Right ventricle myocardium inferior (tissue), 1 donor: ENCODE data around the gene ALX4. TPM values are rescaled to one million over a fixed set of nuclear protein-coding genes. Genes with fewer than 3 reads are reported as not detected.

ENCODE experiments used
- ATAC-seq: fragments of 200-7000 bp; cut with Tn5 transposase; one replicate; pipeline ENCODE4 v1.9.1; 2020; ENCODE audit warnings: mild to moderate bottlenecking, moderate library complexity
- DNase-seq: peaks from one replicate; pipeline ENCODE4 v3.0.0; 2021; ENCODE audit errors: missing footprints
- intact Hi-C: fragments of 100-400 bp; cut with DNase I; formaldehyde crosslinking; loops from one replicate; pipeline ENCODE4 v1.11.0; 2022
- total RNA-seq: library from RNA; stranded (reverse); fragmentation: NEBNext Ultra II Directional; extraction: Animal tissue kit (Norgen Biotek cat#: 25700); gene quantifications from one replicate; pipeline ENCODE4 v1.2.1, GENCODE V29; 2021
- donor health status: DM: no; HTN: yes; CAD: no; lungs with severe emphysema.

The ALX4 gene
- total RNA-seq, 1 donor from 2014 or later = 0.05 TPM

DNA sequence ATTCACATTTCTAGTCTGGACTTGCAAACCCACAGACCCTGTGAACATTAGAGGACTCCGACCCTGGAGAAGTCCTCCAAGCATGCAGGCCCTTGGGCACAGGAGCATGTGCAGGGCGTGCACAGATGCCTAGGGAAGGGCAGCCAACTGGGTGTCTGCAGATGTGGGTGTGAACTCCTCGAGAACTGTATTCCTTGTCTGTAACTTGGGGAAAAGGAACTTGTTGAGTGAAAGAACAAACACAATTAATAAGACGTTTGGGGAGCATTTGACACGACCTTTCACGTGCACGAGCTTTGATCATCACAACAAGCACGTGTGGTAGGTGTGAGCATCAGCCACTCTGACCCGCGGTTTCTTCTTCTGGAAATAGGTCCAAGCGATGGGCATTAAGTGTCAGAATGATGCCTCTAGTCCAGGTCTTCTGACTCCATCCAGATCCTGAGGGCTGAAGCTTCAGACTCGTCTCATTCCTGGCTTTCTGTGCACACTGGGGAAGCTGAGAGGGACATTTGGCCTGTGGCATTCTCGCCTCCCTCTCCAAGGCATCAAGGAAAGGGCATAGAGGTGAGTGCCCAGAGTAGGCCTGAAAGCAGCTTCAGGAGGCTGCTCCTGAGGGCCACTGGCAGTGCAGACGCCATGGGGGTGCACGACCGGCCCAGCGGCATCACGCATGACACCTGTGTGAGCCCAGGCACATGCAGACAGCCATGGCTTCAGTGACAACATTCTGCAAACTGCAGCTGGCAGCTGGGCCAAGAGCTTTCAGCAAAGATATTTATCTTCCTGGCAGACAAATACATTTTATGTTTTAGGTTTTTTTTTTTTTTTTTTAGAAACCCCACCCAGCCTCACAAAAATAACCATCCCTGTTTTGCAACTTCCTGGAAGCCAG is 32.5 kb downstream of the ALX4 start:
- DNase-seq (no peak), ATAC-seq (no peak)
- intact Hi-C loops = no loop called here

DNA sequence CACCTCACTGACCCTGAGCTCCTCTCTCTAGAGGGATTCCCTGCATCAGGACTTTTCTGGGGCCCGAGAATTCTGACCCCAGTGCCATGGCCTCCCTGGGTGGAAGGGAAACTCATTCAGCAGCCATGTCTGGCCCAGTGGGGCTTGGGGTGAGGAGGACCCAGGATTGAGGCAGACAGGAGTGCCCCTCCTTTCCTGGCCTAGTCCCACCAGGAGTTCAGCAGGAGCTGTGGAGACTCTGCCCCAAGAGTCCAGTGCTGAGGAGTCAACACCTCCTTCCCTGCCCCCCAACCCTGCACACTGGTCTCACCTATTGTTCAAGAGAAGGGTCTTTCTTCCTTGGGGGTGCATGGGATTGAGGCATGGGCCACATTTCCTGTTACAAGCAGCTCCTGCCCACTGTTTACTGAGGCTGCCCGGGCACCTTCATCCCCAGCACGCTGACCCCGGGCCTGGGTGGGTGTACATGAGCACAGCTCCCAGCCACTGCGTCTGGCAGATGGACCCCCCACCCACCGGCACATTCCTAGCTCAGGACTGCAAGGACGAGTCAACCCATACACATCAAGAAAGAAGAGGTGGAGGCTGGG is 33.9 kb downstream of the ALX4 start:
- no peak for DNase-seq
- intact Hi-C loops = no loop called here
- no peak for ATAC-seq

DNA sequence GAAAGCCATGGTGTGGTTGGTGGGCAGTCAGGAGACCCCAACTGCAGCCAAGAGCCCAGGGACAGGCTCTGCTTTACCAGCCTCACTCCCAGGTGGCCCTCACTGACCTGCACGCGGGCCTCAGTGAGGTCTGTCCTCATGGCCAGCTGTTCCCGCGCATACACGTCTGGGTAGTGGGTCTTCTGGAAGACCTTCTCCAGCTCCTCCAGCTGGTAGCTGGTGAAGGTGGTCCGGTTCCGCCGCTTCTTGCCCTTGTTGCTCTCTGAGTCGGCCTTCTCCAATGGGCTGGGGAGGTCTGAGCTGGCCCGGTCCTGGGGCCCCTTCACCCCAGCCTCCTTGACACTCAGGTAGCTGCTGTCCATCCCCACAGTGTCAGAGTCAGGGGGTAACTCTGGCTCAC is 34.7 kb downstream of the ALX4 start:
- intact Hi-C loops = no loop called here
- no peak for ATAC-seq
- DNase-seq = no peak

DNA sequence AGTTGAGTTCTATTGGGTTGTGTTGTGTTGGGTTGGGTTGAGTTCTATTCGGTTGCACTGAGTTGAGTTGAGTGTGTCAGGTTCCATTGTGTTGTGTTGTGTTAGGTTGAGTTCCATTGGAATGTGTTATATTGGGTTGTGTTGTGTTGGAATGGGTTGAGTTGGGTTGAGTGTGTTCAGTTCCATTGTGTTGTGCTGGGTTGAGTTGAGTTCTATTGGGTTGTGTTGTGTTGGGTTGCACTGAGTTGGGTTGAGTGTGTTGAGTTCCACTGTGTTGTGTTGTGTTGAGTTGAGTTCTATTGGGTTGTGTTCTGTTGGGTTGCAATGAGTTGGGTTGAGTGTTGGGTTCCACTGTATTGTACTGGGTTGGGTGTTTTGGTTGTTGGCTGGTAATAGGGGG is 35.5 kb downstream of the ALX4 start:
- ATAC-seq (no peak), DNase-seq (no peak)
- intact Hi-C loops = no loop called here

DNA sequence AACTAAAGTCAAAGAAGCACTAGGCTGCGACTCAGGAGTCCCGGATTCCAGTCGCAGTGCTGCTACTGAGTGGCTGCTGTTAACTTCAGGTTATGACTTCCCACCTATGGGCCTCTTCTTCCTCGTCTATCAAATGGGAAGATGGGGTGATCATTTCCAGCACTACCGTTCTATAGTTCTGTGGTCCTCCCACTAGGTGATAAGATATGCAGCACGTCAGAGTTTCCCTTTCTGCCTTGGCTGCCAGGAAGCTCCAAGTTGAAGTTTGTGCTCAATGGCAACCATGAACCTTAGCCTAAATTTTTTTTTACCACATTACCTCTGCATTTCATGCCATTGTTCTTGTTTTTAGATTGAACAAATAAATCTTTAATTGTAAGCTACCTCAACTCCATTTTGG is 38.7 kb downstream of the ALX4 start:
- no peak for ATAC-seq
- no peak for DNase-seq
- intact Hi-C loops = no loop called here

DNA sequence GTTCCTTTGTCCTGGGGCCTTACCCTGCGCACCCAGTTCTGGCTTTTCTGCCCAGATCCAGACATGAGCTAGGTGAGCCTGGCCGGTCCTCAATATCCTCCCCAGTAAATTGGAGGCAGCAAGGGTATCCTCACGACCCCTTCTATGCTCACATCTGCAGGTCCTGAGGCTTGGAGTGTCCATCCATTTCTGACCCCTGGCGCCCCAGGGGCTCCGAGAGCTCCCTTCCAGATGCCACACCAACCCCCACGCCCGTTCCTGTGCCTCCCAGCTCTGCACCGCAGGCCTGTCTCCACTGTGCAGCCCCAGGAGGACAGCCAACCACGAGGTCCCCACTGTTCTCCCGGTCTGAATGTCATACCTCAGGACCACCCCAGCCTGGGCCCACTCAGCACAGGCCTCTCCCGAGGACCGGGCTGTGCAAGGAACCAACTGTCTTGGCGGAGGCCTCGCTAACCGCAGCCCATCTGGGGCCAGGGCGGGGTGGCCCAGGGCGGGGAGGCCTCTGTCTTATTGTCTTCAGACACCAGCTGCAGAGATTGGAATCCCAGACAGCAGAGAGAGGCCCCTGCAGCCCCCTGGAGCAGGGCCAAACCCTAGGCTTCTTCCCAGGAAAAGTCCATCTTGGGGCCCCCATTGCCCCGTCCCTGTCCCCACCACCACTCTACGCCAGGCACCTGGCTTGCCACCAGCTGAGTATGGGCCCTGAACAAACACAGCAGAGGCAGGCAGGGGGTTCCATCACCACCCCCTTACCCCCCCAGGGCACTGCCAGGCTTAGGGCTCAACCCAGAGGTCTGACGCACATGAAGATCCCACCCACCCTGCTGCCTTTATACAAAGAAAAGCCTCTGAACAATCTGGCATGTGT is 39.3 kb downstream of the ALX4 start:
- DNase-seq = no peak
- no peak for ATAC-seq
- intact Hi-C loops = no loop called here

DNA sequence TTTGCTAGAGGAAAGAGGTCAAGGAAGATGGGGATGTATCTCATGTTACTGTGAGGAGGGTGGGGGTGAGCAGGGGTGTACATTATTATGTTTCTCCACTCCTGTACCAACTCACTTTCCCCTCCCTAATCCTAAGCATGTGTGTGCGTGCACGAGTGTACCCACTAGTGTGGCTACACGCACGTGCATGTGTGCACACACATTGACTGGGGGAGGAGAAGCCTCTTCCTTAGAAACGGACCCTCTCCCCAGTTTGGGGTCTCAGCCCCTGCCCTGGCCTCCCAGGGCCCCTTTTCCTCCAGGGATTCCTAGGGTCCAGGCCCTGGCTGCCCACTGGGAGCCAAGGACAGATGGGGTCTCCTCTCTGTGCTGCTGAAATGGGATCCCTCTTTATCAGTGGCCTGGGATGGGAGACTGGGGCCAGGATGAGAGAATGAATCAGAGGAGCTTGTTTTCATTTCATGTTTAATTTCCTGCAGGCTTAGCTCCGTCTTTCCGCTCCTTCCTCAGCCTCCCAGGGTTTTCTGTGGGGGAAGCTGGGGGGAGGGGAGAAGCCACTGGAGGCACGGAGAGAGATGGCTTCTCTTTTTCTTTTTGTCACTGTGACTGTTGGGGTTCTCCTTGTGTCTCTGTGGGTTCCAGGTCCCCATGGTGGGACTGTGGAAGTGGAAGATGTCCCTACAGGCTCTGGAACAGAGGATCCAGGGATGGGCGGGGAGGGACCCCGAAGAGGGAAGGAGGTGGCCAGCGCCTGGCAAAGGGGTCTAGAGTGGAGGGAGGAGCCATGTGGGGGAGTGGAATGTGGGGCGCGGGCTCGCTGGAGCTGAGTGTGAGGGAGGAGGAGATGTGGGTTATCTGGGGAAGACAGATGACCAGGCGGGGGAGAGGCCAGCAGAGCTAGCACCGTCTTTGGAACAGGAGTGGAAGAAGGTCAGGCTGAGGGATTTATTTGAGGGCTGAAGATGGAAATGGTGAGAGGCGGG is 40.3 kb downstream of the ALX4 start:
- no peak for ATAC-seq
- intact Hi-C loops = no loop called here
- no peak for DNase-seq

DNA sequence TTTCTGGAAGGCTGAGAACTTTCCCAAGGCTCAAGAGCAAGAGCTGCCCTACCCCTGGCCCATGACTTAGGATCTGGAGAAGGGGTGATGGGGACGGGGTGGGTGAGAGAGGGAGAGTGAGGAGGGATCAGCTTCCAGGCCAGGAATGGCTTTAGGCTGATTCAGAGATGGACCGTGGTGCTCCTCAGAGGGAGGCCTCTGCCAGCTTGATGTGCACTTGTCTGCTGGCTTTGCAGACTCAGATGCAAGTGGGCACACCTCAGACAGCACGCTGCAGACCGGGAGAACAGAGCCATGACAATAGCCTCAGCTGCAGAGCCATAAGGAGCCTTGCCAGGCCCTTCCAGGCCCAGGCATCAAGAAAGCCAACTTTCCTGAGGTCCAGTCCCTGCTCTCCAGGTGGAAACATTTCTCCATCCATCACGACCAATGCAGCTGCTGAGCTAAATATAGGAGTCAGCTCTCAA is 41.3 kb downstream of the ALX4 start:
- ATAC-seq = no peak
- intact Hi-C loops = no loop called here
- no peak for DNase-seq

DNA sequence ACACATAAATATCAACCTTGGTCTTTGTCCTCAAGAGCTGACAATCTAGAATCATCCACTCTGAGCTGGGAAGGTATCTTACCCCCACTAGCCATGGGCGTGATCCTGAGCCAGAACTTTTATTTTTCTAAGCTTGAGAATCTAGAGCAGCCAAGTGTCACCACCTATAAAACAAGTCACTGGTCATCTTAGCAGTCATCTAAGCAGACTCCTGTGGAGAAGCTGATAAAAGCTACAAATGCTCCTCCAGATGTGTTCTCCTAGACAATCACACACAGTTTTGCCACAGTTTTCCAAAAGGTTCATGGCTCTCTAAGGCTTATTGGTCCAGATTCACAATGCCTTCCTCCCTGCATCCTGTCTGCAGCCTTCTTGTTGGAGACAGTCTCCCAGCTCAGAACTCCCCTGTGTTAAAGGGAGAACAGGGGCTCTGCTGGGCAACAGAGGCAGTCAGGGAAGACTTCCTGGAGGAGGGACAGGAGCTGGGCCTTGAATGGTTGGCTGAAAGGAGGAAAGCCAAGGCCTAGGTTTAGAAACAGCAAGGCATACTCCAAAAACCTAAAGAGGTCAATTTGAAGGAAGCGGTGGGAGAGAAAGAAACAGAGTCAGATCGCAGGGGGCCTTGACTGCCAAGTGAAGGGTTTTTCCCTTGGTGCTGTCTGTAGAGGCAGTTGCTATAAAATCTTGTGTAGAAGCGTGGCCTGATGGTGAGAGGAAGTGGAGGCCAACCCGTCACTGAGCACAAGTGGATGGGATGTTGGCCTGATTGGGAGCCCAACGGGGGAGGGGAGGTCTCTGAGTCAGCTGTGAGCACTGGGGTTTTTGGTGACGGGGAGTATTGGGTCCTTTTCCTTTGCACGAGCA is 42.0 kb downstream of the ALX4 start:
- intact Hi-C loops = no loop called here
- DNase-seq = no peak
- ATAC-seq = no peak

DNA sequence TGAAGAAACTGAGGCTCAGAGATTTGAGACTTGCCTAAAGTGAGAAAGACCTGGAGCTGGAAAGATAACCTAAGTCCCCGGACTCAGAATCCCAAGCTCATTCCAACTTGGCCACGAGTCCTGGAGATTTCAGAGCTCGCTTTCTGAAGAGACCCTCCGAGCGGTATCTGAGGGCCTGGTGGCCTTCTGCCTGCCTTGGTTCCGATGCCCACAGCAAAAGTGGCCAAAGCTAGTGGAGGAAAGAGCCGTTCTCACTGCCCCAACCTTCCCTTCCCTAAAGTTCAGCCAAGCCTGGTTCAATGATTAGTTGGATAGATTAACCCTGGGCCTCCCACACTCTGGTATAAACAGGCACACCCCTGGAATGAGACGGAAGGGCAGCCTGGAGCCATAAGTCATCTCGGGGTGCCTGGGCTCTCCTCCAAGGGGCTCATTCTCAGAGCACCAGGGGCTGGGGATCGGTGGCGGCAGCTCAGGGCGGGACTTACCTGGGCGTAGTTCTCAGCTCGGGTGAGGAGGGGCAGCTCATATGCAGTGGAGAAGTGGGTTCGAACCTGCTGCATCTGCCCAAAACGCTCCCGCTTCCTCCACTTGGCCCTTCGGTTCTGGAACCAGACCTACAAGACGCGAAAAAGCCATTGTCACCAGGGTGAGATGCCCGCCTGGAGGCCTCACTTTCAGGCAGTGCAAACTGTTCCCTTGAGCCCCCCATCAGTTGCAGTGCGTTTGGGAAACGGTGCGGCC is 42.8 kb downstream of the ALX4 start:
- intact Hi-C loops = no loop called here
- DNase-seq (no peak), ATAC-seq (no peak)

DNA sequence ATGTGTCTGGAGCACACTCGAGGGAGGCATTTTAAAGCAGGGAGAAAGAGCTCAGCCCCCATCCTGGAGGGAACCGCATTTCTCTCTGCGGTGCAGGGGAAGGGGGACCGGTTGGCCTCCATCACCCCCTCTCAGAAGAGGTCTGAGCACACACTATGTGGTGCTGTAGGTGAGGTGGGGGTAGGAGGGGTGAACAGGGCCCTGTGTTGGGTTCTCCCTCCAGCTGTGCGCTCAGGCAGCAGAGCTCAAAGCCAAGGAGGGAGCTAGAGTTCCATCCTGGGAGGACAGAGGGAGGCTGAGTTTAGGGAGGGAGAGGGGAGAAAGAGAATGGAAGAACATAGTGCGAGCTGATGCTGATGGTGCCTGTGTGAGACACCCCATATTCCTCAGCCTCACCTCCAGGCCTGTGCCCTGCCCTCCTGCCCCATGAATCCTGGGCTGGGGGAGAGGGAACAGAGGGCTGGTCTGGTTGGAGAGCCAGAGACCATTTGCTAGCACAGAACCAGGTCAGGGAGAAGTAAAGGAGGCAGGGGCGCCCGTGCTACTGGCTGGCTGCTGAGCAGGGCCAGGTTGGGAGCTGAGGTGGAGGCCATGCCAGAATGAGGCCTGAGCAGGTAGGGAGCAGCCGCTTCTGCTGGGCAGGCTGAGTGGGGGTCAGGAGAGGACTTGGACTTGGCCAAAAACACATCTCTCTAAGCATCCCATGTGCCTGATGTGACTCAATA is 43.7 kb downstream of the ALX4 start:
- intact Hi-C loops = no loop called here
- no peak for DNase-seq
- ATAC-seq = no peak

DNA sequence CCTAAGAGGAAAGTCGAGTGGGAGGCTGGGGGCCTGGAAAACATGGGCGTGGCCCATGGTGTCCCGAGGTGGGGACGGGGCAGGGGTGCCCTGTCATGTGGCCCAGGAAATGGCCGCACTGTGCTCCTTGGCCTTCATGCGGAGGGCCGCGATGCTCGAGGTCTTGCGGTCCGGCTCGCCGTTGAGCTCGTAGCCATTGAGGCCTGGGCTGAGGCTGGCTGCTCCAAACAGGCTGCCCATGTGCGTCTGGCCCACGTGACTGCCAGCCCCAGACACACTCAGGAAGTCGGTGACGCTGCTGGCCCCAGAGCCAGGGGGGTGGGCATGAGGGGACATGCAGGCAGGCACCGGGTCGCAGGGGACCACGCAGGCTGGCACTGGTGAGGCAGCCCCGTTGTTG is 45.2 kb downstream of the ALX4 start:
- ATAC-seq = no peak
- intact Hi-C loops = no loop called here
- no peak for DNase-seq

DNA sequence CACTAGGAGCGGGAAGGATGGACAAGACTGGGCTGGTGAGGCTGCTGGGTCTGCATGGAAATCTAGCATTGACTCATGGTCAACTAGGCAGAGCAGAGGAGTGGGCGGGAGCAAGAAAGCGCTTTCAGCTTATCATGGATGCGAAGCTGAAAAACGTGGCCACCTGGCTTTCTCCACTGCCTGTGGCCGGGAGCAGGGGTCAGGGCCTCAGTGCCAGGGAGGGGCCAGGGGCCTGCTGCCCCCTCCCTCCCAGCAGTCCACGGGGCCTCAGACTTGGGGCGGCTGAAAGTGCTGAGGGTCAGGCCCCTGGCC is 45.5 kb downstream of the ALX4 start:
- no peak for DNase-seq
- no peak for ATAC-seq
- intact Hi-C loops = no loop called here

DNA sequence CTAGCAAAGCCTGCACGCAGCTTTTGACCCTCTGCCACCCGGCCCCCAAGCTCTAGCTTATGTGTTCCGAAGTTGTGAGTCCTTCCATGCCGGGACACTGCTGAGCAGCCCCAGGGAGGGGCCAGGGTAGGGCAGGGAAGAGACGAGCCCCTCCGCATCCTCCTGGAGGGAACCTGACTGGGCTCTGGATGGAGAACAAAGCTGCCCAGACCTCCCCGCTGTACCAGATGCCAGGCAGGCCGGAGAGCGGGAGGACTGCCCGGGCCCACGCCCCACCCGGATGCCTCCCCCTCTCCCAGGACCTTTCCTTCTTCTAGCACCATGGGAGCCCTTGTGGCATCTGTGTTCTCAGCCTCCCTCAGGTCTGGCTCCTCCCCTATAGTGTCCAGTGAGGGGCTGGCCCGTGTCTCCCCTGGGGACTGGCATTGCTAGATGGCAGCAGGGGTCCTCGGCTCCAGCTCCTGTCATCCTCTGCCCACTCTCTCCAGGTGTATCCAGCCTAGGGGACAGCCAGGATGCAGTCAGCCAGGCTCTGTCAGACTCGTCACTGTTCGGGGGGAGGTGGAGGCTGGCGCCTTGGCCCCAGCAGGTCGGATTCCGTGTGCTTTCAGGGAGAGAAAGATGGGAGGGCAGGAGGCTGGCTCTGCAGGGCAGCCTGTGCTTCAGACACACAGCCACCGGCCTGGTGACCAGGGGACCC is 46.1 kb downstream of the ALX4 start:
- no peak for ATAC-seq
- intact Hi-C loops = no loop called here
- DNase-seq = no peak

DNA sequence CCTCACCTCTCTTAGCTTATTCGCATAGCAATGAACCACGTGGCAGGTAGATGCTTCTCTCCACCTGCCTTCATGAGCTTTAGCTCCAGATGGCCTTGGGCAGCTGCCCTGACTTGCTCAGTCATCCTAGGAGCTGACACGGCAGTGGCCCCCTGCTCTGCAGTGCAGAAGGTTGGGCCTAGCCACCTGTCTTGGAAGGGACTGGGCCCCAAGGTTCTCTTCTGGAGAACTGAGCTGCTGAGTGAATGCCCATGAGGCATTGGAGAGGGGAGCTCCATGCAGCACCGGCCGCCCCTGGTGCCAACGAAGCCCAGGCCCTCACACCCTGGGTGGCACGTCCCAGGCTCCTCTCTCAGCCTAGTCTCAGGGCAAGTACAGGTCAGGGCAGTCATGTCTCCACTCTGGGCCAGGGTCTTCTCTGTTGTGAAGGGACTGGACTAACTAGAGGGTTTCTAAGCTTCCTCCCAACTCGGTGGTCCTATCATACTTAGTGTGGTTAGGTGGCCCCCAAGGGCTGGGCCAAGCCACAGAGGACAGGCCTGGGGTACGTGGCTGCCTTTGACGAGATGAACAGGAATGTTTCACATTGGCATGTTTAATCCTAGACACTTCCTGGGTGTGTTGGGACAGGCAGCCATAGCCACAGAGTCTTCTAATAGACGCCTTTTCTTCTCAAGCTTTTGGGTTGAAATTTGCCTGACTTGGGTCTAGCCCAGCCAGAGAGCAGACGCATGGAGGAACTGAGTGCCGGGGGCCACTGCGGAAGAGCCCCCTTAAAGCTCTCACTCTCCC is 47.9 kb downstream of the ALX4 start:
- ATAC-seq = no peak
- intact Hi-C loops = no loop called here
- DNase-seq = no peak
